CD4-positive, alpha-beta T cell treated with Interferon gamma for 1 hour (primary cell): ENCODE data around the gene CPED1.

ENCODE experiments used
- DNase-seq: peaks from one replicate; pipeline ENCODE4 v3.0.0-alpha.2; 2020

CPED1 gene

DNA sequence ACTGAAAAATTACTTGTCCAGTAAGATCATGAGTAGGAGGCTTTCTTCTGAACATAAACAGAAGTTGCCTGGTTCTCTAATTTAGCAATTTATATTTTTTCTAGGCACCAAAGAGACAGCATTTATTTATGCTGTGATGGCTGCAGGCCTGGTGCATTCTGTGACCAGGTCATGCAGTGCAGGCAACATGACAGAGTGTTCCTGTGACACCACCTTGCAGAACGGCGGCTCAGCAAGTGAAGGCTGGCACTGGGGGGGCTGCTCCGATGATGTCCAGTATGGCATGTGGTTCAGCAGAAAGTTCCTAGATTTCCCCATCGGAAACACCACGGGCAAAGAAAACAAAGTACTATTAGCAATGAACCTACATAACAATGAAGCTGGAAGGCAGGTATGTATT is 343.1 kb downstream of the CPED1 start:
- no peak for DNase-seq

DNA sequence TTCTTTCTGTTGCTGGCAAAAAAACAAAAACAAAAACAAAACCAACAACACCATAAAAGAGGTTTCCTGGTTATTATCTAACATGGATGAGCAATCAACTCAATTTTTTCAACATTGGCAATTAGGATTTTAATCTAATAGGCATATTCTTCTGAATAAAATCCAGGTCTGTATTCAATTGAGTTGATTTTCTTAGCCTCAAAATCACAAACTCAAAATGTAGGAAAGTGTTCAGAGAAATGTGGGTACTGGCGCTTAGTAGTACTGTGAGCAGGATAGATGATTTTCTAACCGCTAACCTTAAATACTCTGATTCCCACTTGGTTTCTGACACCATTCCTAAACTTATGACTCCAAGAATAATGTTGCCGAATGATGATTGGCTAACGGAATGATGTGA is 345.9 kb downstream of the CPED1 start:
- DNase-seq = no peak

DNA sequence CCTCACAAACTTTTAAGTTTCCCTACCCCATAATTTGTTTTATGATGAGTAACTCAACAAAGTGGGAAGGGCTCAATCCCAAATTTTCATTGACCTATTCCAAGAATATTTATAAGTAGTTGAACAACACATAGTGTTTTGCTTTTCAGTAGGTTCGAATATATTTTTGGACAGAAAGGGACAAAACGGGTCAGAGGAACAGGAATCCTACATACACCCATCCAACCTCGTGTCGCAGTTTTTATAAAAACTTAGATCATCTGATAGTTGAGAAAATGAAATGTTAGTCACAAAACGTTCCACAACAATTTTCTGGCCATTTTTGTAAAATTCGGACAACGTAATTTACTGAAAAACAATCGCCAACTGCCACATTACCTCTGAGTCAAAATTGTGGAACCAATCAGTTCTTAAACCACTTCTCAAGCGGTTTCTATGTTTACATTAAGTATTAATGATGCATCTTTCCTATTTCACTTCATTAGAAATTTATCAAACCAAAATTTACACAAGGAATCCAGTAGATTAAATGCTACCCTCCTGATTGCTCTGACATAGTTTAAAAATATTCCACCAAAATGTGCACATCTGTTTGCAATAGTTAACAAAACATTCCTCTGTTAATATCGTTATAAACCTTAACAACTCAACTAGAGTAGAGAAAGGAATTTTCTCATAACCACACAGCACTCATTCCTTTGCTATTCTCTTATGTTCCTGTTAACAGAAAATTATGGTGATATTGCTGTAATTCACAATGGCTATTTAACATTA is 346.6 kb downstream of the CPED1 start:
- DNase-seq = no peak

DNA sequence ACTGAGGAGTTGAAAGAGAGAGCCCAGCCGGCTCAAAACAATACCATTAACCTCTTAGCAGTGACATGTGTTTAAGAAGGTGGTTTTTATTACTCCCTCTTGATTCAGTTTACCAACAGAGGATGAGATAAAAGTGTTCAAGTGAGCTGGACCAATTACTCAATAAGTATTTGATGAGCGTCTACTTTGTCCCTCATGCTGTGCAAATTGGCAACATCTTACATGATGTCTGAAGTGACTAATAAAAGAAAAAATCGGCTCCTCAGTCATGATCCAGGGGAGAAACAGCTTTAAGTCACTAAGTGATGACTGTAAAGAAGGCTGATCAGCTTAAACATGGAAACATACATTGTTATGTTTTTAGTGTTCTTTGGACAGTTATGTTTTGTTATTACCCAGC is 348.1 kb downstream of the CPED1 start:
- DNase-seq = no peak

DNA sequence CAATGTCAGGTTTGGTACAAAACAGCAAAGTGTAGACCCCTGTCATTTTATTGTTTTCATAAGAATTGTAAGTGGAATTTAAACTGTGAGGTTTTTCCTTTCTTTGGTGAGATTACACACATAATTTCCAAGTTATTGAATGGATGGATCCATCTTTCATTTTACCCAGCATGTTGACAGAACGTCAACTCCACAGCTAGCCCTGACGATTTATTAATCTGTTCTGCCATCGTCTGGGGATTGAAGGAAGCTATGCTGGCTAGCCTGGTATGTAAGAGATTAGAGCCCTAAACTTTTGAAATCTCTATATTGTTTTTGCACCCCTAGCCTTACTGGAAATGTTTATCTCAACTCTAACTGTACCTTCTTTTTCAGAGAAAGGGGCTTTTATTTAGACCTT is 348.9 kb downstream of the CPED1 start:
- DNase-seq = no peak

DNA sequence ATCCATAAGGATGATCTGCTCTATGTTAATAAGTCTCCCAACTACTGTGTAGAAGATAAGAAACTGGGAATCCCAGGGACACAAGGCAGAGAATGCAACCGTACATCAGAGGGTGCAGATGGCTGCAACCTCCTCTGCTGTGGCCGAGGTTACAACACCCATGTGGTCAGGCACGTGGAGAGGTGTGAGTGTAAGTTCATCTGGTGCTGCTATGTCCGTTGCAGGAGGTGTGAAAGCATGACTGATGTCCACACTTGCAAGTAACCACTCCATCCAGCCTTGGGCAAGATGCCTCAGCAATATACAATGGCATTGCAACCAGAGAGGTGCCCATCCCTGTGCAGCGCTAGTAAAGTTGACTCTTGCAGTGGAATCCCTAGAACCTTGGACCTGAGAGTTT is 350.6 kb downstream of the CPED1 start:
- no peak for DNase-seq

DNA sequence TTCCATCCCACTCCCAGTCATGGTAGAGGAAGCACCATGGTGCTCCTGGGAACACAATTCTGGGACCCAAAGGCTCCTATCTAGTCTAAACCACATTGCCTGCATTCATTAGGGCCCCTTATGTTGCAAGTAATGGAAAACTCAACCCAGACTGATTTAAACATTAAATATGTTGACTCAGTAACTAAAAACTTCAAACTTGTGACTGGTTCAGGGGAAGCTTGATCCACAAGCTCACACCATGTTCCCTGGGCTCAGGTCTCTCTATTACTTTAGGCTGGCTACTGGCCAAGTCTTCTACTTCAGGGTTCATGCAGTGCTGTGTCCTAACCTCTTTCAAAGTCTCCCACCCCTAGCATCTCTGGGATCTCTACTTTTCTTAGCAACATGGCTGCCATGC is 353.4 kb downstream of the CPED1 start:
- DNase-seq = no peak

DNA sequence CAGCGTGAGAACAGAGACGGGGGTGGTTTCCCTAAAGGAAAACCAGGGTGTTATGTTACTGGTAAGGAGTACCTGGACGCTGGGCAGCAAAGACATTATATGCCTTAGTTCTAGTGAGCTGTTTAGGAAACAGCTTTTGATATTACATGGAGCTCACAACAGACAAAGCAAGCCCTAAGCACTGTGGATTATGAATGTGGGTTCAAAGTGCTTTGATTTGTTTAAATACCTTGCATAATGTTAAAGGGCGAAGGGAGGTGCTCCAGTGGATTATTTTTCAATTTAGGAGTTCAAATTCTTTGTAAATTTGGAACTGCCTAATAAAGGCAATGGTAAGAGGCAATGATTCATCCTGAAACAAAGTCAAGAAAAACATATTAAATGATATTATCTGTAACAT is 354.1 kb downstream of the CPED1 start:
- no peak for DNase-seq

DNA sequence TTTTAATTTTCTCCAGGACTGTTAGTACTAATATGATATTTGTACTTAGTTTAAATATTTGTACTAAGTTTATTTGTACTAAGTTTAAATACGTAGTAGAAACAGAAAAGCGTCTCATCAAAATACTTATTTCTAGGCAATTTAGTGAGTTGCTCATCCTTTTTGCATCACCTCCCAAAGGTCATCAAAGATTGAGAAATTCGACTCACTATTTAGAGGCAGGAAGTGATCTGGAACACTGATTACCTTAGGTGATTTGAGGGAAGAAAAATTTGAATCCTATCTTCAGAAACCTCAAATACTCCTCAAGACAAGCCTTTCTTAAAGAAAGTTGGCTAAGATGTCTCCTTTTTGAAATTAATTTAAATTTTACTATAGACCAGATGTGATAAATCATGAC is 354.8 kb downstream of the CPED1 start:
- no peak for DNase-seq

DNA sequence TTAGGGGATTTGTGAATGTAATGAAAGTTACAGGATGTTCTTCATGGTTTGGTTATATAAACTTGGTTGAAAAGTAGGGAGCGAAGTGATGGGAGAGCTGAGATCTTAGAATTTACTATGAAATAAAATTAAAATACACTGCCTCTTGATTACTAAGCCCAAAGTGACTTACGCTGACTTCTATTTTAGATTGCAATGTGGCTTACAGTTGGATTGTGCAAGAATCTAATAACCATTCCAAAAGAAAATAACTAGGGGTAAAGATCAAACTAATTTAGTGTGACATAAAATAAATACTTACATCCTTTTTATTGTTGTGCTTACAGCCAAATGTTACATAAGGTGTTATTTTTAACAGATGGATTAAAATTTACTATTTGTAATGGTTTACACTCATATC is 355.6 kb downstream of the CPED1 start:
- no peak for DNase-seq

DNA sequence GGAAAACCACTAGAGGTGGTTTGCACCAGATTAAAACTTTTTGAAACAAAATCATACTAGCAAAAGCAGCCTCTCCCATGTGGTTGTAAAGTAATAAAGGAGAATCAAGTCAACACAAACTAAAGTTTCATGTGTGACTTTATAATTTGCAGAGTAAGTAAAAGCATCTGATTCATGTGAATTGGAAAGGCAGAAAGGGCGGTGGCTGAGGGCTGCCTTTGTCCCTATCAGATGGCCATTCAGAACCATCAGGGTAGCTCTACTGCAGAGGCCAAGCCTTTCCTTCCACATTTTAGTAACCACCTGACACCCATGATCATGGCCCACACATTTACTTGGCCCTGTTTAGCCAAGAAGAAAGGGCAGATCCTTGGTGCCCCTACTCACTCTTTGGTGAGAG is 356.0 kb downstream of the CPED1 start:
- no peak for DNase-seq
